ENCODE measurements around the gene RASD2. TPM values are rescaled to one million over a fixed set of nuclear protein-coding genes. Genes with fewer than 3 reads are reported as not detected.
A peak's percentile ranks its signal among the peaks of the same experiment; 100 is the strongest.

The RASD2 gene
- total RNA-seq, 1 donor = 0.09 TPM

DNA sequence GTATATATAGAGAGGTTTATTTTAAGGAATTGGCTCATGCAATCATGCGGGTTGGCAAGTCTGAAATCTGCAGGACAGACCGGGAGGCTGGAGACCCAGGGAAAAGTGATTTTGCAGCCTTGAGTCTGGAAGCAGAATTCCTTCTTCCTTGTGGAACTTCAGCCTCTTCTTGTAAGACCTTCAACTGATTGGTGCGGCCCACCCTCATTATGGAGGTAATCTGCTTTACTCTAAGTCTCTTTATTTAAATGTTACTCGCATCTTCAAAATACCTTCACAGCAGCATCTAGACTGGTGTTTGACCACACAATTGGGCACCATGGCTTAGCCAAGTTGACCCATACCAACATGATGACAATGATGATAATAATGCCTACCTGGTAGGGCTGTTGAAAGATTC, 58.7 kb downstream of the RASD2 start:
- no peak for DNase-seq (ENCODE audit: low read depth)
- H3K4me3 ChIP-seq (ENCODE audit: low read depth, low read length) = no peak overlapping the region
- TF ChIP-seq, protein P1, sequence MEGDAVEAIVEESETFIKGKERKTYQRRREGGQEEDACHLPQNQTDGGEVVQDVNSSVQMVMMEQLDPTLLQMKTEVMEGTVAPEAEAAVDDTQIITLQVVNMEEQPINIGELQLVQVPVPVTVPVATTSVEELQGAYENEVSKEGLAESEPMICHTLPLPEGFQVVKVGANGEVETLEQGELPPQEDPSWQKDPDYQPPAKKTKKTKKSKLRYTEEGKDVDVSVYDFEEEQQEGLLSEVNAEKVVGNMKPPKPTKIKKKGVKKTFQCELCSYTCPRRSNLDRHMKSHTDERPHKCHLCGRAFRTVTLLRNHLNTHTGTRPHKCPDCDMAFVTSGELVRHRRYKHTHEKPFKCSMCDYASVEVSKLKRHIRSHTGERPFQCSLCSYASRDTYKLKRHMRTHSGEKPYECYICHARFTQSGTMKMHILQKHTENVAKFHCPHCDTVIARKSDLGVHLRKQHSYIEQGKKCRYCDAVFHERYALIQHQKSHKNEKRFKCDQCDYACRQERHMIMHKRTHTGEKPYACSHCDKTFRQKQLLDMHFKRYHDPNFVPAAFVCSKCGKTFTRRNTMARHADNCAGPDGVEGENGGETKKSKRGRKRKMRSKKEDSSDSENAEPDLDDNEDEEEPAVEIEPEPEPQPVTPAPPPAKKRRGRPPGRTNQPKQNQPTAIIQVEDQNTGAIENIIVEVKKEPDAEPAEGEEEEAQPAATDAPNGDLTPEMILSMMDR (IDR thresholded peaks at IDR 0.05; ENCODE audit: insufficient read depth, low read length) = no peak

DNA sequence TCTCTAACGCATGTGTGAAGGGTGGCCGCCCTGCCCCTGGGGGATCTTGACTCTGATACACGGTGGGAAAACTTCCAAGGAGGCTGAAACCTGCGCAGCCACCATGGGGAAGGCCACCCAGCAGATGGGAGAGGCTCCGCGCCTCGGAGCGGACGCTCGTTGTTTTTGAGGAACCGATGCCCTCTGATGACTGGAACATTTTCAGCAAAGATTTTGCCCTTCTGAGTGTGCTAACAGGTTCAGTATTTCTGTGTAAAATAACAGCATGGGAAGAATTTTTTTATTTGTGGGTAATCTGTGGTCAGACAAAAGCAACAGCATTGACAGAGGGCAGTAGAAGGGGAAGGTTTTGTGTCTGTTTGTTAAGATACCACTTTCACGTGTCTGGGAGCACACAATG, 59.8 kb downstream of the RASD2 start:
- TF ChIP-seq, protein P1 (IDR thresholded peaks at IDR 0.05; ENCODE audit: insufficient read depth, low read length) = no peak
- no peak overlapping the region for H3K4me3 ChIP-seq (ENCODE audit: low read depth, low read length)
- DNase-seq (ENCODE audit: low read depth) = no peak

DNA sequence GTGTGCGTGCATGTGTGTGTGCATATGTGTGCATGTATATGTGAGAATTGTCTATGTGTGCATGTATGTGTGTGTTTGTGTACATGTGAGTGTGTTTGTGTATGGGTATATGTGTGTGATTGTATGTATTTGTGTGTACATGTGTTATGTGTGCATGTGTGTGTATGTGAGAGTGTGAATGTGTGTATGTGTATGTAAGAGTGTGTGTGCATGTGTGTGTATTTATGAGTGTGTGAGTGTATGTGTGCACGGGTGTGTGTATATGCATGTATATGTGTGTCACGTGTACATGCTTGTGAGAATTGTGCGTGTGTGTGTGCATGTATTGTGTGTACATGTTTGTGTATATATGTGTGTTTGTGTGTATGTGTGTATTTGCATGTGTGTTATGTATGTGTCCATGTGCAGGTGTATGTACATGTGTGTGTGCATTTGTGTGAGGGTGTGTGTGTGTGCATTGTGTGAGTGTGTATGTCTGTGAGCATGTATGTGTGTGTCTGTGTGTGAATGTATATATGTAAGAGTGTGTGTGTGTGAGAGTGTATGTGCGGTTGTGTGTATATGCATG, 60.5 kb downstream of the RASD2 start:
- TF ChIP-seq, protein P1 (IDR thresholded peaks at IDR 0.05; ENCODE audit: insufficient read depth, low read length) = no peak
- DNase-seq (ENCODE audit: low read depth) = no peak
- no peak overlapping the region for H3K4me3 ChIP-seq (ENCODE audit: low read depth, low read length)

DNA sequence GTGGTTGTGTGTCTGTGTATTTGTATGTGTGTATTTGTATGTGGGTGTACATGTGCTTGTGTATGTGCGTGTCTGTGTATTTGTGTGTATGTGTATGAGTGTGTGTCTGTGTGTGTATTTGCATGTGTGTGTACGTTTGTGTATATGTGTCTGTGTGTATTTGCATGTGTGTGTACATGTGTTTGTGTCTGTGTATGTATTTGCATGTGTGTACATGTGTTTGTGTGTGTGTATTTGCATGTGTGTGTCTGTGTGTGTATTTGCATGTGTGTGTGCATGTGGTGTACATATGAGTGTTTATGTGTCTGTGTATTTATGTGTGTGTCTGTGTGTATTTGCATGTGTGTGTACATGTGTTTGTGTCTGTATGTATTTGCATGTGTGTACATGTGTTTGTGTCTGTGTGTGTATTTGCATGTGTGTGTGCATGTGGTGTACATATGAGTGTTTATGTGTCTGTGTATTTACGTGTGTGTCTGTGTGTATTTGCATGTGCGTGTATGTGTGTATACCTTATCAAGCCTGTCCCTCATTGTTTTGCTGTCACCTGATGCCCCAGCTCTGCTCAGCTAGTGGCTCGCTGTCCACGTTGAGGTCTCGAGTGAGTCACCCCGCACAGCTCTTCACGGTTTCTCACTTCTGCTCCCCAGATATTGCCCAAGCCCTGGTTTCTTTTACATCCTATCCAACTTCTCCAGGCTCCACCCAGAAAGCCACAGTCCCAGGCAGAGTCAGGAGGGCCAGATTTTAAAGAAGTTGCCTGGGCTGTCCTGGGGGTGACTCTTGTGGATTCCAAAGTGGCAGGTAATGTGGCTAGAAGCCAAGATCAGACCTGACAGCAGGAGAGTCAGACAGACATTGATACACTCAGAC, 61.3 kb downstream of the RASD2 start:
- peak; percentile 59 for DNase-seq (ENCODE audit: low read depth)
- H3K4me3 ChIP-seq (ENCODE audit: low read depth, low read length) = no peak overlapping the region
- TF ChIP-seq, protein P1 (IDR thresholded peaks at IDR 0.05; ENCODE audit: insufficient read depth, low read length) = no peak

Other genes with a start within 250 kb of the RASD2 start
- gene TOM1, start 240.9 kb upstream of the RASD2 start, total RNA-seq (ENCODE audit: low replicate concordance) = 25.7 and 48.8 TPM in 2 replicates
- gene HMOX1, start 159.7 kb upstream of the RASD2 start, total RNA-seq (ENCODE audit: low replicate concordance) = 59.2 and 170 TPM in 2 replicates
- 3.4 and 76.9 TPM in 2 replicates for gene MCM5, start 140.7 kb upstream of the RASD2 start, total RNA-seq (ENCODE audit: low replicate concordance)
- not detected in 2 replicates for gene MB, start 76.5 kb downstream of the RASD2 start, total RNA-seq (ENCODE audit: low replicate concordance)
- gene APOL6, start 107.6 kb downstream of the RASD2 start, total RNA-seq (ENCODE audit: low replicate concordance) = 29.4 and 33.1 TPM in 2 replicates
- gene APOL5, start 177.0 kb downstream of the RASD2 start, total RNA-seq (ENCODE audit: low replicate concordance) = not detected in 2 replicates

Measured in fibroblast of the aortic adventitia (primary cell).